K562 (cell line): Measurements from ENCODE around the gene ZNF620. TPM values are rescaled to one million over a fixed set of nuclear protein-coding genes. Genes with fewer than 3 reads are reported as not detected.
A peak's percentile ranks its signal among the peaks of the same experiment; 100 is the strongest.

Experiments
- ATAC-seq: fragments of 200-7000 bp; cut with Tn5 transposase; 3 replicates; pipeline ENCODE4 v1.9.1; 2020; ENCODE audit warnings: moderate library complexity
- BruUV-seq: library from RNA; stranded (reverse); fragments of 400-500 nt; replicated peaks from 2 replicates; lab custom pipeline; 2021; lab: Mats Ljungman, UMichigan
- CTCF ChIA-PET: fragments of 300-600 bp; formaldehyde crosslinking; extraction: SDS; loops from one replicate; lab custom pipeline; 2021; ENCODE audit warnings: low intra/inter-chr PET ratio; lab: Yijun Ruan, JAX
- POLR2A ChIA-PET: fragments of 300-600, 350-650 bp; sonication (Branson Sonifier 250); formaldehyde crosslinking; extraction: SDS; loops from one replicate; lab custom pipeline; 2021; ENCODE audit warnings: antibody characterized with exemption, inconsistent platforms; lab: Yijun Ruan, JAX
- DNase-seq, 4 experiments: peaks; one replicate each; pipeline versions ENCODE4 v3.0.0 to v3.0.0-alpha.2; 2011 to 2018; ENCODE audit warnings: low spot score in 3 of 4, mixed read lengths in 3 of 4; ENCODE audit errors: extremely low read depth in 1 of 4
- FAIRE-seq: peaks from 2 replicates; lab custom pipeline; 2011; peaks lifted over from hg19 to GRCh38; lab: Jason Lieb, UNC
- H2AFZ ChIP-seq: 2 replicates; pipeline ENCODE4 v1.6.0; 2011; ENCODE audit warnings: low read depth, low read length, control low read depth, inconsistent platforms
- H3K27ac ChIP-seq: fragments of 200-600 bp; 3 replicates; pipeline ENCODE4 v1.8.0; 2011; ENCODE audit warnings: low read depth, mild to moderate bottlenecking, control low read depth, inconsistent platforms, low read length, moderate library complexity, mixed read lengths; ENCODE audit errors: extremely low read depth
- H3K27me3 ChIP-seq, 2 experiments: fragments of 300-600 bp in 1 of 2; 2 replicates in 1 of 2; 3 replicates in 1 of 2; pipeline versions ENCODE4 v1.6.0 to v1.8.0; 2011; ENCODE audit warnings: inconsistent platforms in 2 of 2, low read length in 2 of 2, mild to moderate bottlenecking in 1 of 2, mixed read lengths in 1 of 2, moderate library complexity in 1 of 2; ENCODE audit not compliant: control insufficient read depth in 2 of 2, insufficient read depth in 2 of 2
- H3K36me3 ChIP-seq: fragments of 300-600 bp; 3 replicates; pipeline ENCODE4 v1.8.0; 2011; ENCODE audit warnings: mild to moderate bottlenecking, low read length, inconsistent platforms; ENCODE audit not compliant: control insufficient read depth, insufficient read depth
- H3K4me1 ChIP-seq, 2 experiments: fragments of 200-600 bp in 1 of 2; replicated peaks in 1 of 2; 2 replicates in 1 of 2; 3 replicates in 1 of 2; pipeline versions ENCODE4 v1.5.1 to v1.8.0; 2011; ENCODE audit warnings: inconsistent platforms in 2 of 2, low read length in 2 of 2, mild to moderate bottlenecking in 1 of 2, mixed read lengths in 1 of 2, moderate library complexity in 1 of 2; ENCODE audit not compliant: control insufficient read depth in 2 of 2, insufficient read depth in 2 of 2
- H3K4me2 ChIP-seq: 2 replicates; pipeline ENCODE4 v1.6.1; 2011; ENCODE audit warnings: low read length, control low read depth, inconsistent platforms, mixed read lengths; ENCODE audit not compliant: insufficient read depth
- H3K4me3 ChIP-seq: fragments of 200-600 bp; sonication (generic), shearing (Covaris generic); 2 replicates; pipeline ENCODE4 v1.5.1; 2016; ENCODE audit warnings: control low read depth, inconsistent platforms
- H3K79me2 ChIP-seq: fragments of 200-600 bp; 3 replicates; pipeline ENCODE4 v1.8.0; 2011; ENCODE audit warnings: low read length, inconsistent platforms; ENCODE audit not compliant: control insufficient read depth, insufficient read depth
- H3K9ac ChIP-seq, 2 experiments: 2 replicates each; pipeline versions ENCODE4 v1.6.0 to v1.6.1; 2011; ENCODE audit warnings: low read depth in 2 of 2, low read length in 2 of 2, control low read depth in 1 of 2, inconsistent platforms in 1 of 2, mild to moderate bottlenecking in 1 of 2, mixed read lengths in 1 of 2; ENCODE audit not compliant: insufficient read depth in 1 of 2
- H3K9me1 ChIP-seq: one replicate; pipeline ENCODE4 v1.6.0; 2011; ENCODE audit warnings: inconsistent platforms, mild to moderate bottlenecking, low read length, moderate library complexity; ENCODE audit not compliant: control insufficient read depth, insufficient read depth
- H3K9me3 ChIP-seq: replicated peaks from 2 replicates; pipeline ENCODE4 v1.5.1; 2011; ENCODE audit warnings: low read depth, low read length, inconsistent platforms; ENCODE audit not compliant: control insufficient read depth, insufficient read depth
- H4K20me1 ChIP-seq: replicated peaks from 2 replicates; pipeline ENCODE4 v1.6.1; 2011; ENCODE audit warnings: low read length, inconsistent platforms, mixed read lengths; ENCODE audit not compliant: control insufficient read depth, insufficient read depth
- DPF2 ChIP-seq: fragments of 450-650 bp; IDR thresholded peaks from 2 replicates; pipeline ENCODE4 v1.6.1; 2016
- EZH2 ChIP-seq: IDR thresholded peaks from 2 replicates; pipeline ENCODE4 v1.6.1; 2012; ENCODE audit warnings: low read depth, mild to moderate bottlenecking, inconsistent platforms, low read length, borderline replicate concordance
- HDAC3 ChIP-seq: fragments of 450-650 bp; IDR thresholded peaks from 2 replicates; pipeline ENCODE4 v1.6.1; 2018; ENCODE audit warnings: borderline replicate concordance, mild to moderate bottlenecking, moderate library complexity; ENCODE audit not compliant: partially characterized antibody
- NBN ChIP-seq: fragments of 450-650 bp; IDR thresholded peaks from 2 replicates; pipeline ENCODE4 v1.6.1; 2016; ENCODE audit warnings: low read depth, mild to moderate bottlenecking
- PCBP2 ChIP-seq: fragments of 200-400 bp; formaldehyde crosslinking; IDR thresholded peaks from 2 replicates; pipeline ENCODE4 v1.6.1; 2018; ENCODE audit warnings: low read length, low read depth, mild to moderate bottlenecking, moderate library complexity; ENCODE audit not compliant: poor library complexity, severe bottlenecking
- POLR2A ChIP-seq: fragments of 450-650 bp; conservative IDR thresholded peaks from 2 replicates; pipeline ENCODE4 v1.6.1; 2016
- POLR2AphosphoS2 ChIP-seq: IDR thresholded peaks from 2 replicates; pipeline ENCODE4 v1.6.1; 2012; ENCODE audit warnings: low read length, improper control_type of control experiment
- RBBP5 ChIP-seq: fragments of 200-600 bp; sonication (generic); IDR thresholded peaks from 2 replicates; pipeline ENCODE4 v1.6.1; 2012; ENCODE audit warnings: borderline replicate concordance, mild to moderate bottlenecking, low read length, control low read depth, inconsistent platforms; ENCODE audit not compliant: insufficient read depth, poor library complexity, severe bottlenecking
- RFX1 ChIP-seq: fragments of 450-650 bp; IDR thresholded peaks from 2 replicates; pipeline ENCODE4 v1.6.1; 2016; ENCODE audit warnings: mild to moderate bottlenecking, moderate library complexity
- SMARCC2 ChIP-seq: fragments of 450-650 bp; IDR thresholded peaks from 2 replicates; pipeline ENCODE4 v1.6.1; 2017; ENCODE audit warnings: antibody characterized with exemption, moderate library complexity, mild to moderate bottlenecking, low read depth
- SNIP1 ChIP-seq: fragments of 450-650 bp; IDR thresholded peaks from 2 replicates; pipeline ENCODE4 v1.7.1; 2017; ENCODE audit warnings: low read depth, mild to moderate bottlenecking
- SRSF3 ChIP-seq: fragments of 200-400 bp; formaldehyde crosslinking; IDR thresholded peaks from 2 replicates; pipeline ENCODE4 v1.6.1; 2016; ENCODE audit warnings: mild to moderate bottlenecking, low read length, moderate library complexity; ENCODE audit not compliant: insufficient read depth
- SRSF7 ChIP-seq: fragments of 200-400 bp; formaldehyde crosslinking; optimal IDR thresholded peaks from 2 replicates; pipeline ENCODE3; 2017; ENCODE audit warnings: mild to moderate bottlenecking, low read depth, low read length
- TEAD2 ChIP-seq: fragments of 450-650 bp; IDR thresholded peaks from 2 replicates; pipeline ENCODE4 v1.6.1; 2016; ENCODE audit warnings: missing genetic modification characterization, control low read depth, missing compliant biosample characterization
- ZNF143 ChIP-seq: sonication (generic); formaldehyde crosslinking; IDR thresholded peaks from 2 replicates; pipeline ENCODE4 v1.9.0; 2022; ENCODE audit warnings: mild to moderate bottlenecking, missing genetic modification reagents
- WGBS: fragments of 100-300 bp; shearing (Covaris generic); methylation state at CpG from one replicate; pipeline ENCODE4 v1.1.6; 2016; ENCODE audit warnings: low coverage, mixed read lengths; ENCODE audit not compliant: insufficient coverage; ENCODE audit errors: missing lambda C conversion rate; 5-methylcytosine and 5-hydroxymethylcytosine counted together
- in situ Hi-C: fragments of 300-500 bp; cut with MboI; formaldehyde crosslinking; loops from 4 replicates; pipeline ENCODE4 v1.15.0; 2018; ENCODE audit warnings: inconsistent platforms, mixed read lengths
- intact Hi-C: fragments of 100-400 bp; cut with micrococcal nuclease; formaldehyde crosslinking; loops from 2 replicates; pipeline ENCODE4 v1.14.2; 2022
- polyA plus RNA-seq, 8 experiments: library from polyadenylated mRNA; depleted of rRNA in 4 of 8; stranded (reverse) in 5 of 8; unstranded in 3 of 8; fragments of >200 nt; fragmentation: Nextera tagmentation in 2 of 8; fragmentation: Illumina TruSeq in 1 of 8; extraction: Ambion mirVana in 2 of 8; extraction: Trizol in 1 of 8; gene quantifications; 2 replicates each; pipeline versions ENCODE4 v1.2.1 to v1.2.3, GENCODE V29; 2011 to 2014; ENCODE audit warnings: inconsistent platforms in 1 of 8, missing spikeins in 1 of 8
- total RNA-seq, 7 experiments: library from RNA; depleted of rRNA in 6 of 7; stranded (reverse); fragments of >200 nt in 6 of 7; fragmentation: Illumina TruSeq in 2 of 7; extraction: Trizol in 2 of 7; gene quantifications; 2 replicates each; pipeline versions ENCODE4 v1.2.1 to v1.2.3, GENCODE V29; 2011 to 2021; ENCODE audit warnings: low replicate concordance in 1 of 7

ZNF620 gene
- total and polyA plus RNA-seq, 9 of the 15 experiments (the other 6 are each of a cell fraction or from before 2014, with no cell fraction given): 1.2 to 5.5 (median 3.3) TPM

DNA sequence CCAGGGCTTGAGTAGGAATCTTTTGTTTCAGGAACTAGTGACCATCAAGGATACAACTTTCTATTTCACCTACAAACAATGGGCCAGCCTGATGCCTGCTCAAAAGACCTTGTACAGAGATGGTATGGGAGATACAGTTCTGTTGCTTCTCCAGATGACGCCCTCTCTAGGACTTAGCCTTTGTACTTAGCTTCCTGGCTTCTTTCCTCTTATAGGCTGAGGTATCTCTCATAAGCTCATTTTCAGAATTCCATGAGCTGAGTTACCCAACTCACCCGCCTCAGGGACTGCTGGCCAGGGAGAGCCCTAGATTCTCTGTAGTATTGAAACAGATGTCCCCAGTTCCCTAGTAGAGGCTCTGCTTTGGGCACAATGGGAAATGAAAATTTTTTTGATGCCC is 8.6 kb upstream of the ZNF620 start:
- Histone ChIP-seq H3K9me1 (no peaks in the 10 kb centered on the region), H3K9me3 (no peaks in the 10 kb centered on the region), H3K4me1 (no peaks in the 10 kb centered on the region; a peak in 1 of 5 replicates), H3K4me3 (no peak overlapping the region), H2AFZ (no peak overlapping the region), H4K20me1 (no peaks in the 10 kb centered on the region), H3K36me3 (no peaks in the 10 kb centered on the region), H3K27ac (no peak overlapping the region), H3K27me3 (0 out of 5 replicates have a peak, but pooled peaks cover 0 to 3% of the 10 kb centered on the region in 2 experiments), H3K79me2 (no peaks in the 10 kb centered on the region), H3K4me2 (no peak overlapping the region), H3K9ac (no peak overlapping the region)
- WGBS: 41% methylated on average over 2 of the region's 2 CpGs
- ATAC-seq: peak; percentile 27; the same call in 1 of the 3 replicates
- no peak for DNase-seq
- no peak for FAIRE-seq
- in situ Hi-C loops: no loop called here
- POLR2A ChIA-PET: interaction anchor here (0.6 to 2.9 kb wide), 3 partner anchors 8 to 318 kb away, joined by 3 to 19 read pairs (median 4); partner anchors contain the start of gene ZNF620
- CTCF ChIA-PET: no interaction called here
- TF ChIP-seq TEAD2: no peak
- TF ChIP-seq POLR2AphosphoS2: no peak
- no peak for TF ChIP-seq SNIP1
- TF ChIP-seq SMARCC2: no peak
- no peak for TF ChIP-seq HDAC3
- no peak for TF ChIP-seq POLR2A
- TF ChIP-seq EZH2: no peak
- TF ChIP-seq ZNF143 (CRISPR knock-in tag): no peak
- TF ChIP-seq RFX1: no peak
- TF ChIP-seq PCBP2: no peak
- no peak for TF ChIP-seq SRSF3
- TF ChIP-seq RBBP5: no peak
- no peak for TF ChIP-seq DPF2
- TF ChIP-seq NBN: no peak
- TF ChIP-seq SRSF7: no peak
- BruUV-seq: no TSS peak
- intact Hi-C loops: no loop called here
